ENCODE data around the gene PITHD1. TPM values are rescaled to one million over a fixed set of nuclear protein-coding genes. Genes with fewer than 3 reads are reported as not detected.
A peak's percentile ranks its signal among the peaks of the same experiment; 100 is the strongest.

Gene PITHD1
- total RNA-seq, 1 donor from 2014 or later = 37.6 TPM

DNA sequence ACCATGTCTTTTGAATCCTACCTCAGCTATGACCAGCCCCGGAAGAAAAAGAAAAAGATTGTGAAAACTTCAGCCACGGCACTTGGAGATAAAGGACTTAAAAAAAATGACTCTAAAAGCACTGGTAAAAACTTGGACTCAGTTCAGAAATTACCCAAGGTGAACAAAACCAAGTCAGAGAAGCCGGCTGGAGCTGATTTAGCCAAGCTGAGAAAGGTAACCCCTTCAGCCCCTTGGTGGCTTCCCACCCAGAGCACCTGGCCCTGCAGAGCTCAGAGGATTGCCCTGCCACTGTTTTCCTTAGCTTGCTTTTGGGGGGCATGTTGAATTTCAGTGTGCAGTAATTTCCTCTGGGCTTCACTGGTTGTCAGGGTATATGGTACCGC lies 26.4 kb upstream of the PITHD1 start:
- no peaks in the 10 kb centered on the region for H3K27me3 ChIP-seq (ENCODE audit: control insufficient read depth, insufficient read depth, low read length)
- DNase-seq (ENCODE audit: low read depth) = no peak
- TF ChIP-seq, protein P1, sequence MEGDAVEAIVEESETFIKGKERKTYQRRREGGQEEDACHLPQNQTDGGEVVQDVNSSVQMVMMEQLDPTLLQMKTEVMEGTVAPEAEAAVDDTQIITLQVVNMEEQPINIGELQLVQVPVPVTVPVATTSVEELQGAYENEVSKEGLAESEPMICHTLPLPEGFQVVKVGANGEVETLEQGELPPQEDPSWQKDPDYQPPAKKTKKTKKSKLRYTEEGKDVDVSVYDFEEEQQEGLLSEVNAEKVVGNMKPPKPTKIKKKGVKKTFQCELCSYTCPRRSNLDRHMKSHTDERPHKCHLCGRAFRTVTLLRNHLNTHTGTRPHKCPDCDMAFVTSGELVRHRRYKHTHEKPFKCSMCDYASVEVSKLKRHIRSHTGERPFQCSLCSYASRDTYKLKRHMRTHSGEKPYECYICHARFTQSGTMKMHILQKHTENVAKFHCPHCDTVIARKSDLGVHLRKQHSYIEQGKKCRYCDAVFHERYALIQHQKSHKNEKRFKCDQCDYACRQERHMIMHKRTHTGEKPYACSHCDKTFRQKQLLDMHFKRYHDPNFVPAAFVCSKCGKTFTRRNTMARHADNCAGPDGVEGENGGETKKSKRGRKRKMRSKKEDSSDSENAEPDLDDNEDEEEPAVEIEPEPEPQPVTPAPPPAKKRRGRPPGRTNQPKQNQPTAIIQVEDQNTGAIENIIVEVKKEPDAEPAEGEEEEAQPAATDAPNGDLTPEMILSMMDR (IDR thresholded peaks at IDR 0.05; ENCODE audit: insufficient read depth, low read length, poor library complexity, severe bottlenecking) = no peak
- no peak overlapping the region for H3K4me3 ChIP-seq (ENCODE audit: low read depth, low read length)
- peaks cover 1% of the 10 kb centered on the region for H3K36me3 ChIP-seq (ENCODE audit: control insufficient read depth, insufficient read depth, low read length)

DNA sequence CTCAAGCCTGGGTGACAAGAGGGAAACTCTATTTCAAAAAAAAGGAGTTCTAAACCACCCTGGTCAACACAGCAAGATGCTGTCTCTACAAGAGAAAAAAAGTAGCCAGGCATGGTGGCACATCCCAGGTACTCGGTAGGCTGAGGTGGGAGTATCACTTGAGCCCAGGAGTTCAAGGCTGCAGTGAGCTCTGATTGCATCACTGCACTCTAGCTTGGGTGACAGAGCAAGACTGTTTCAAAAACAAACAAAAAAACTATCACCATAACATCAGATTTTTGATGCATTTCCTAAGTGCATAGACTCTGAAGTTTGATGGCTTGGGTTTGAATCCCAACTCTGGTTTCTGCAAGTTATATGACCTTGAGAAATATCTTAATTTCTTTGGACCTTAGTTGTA lies 25.3 kb upstream of the PITHD1 start:
- Histone ChIP-seq H3K4me3 (ENCODE audit: low read depth, low read length) (no peak overlapping the region), H3K36me3 (ENCODE audit: control insufficient read depth, insufficient read depth, low read length) (peaks cover 3% of the 10 kb centered on the region), H3K27me3 (ENCODE audit: control insufficient read depth, insufficient read depth, low read length) (no peaks in the 10 kb centered on the region)
- no peak for DNase-seq (ENCODE audit: low read depth)
- TF ChIP-seq, protein P1 (IDR thresholded peaks at IDR 0.05; ENCODE audit: insufficient read depth, low read length, poor library complexity, severe bottlenecking) = no peak

DNA sequence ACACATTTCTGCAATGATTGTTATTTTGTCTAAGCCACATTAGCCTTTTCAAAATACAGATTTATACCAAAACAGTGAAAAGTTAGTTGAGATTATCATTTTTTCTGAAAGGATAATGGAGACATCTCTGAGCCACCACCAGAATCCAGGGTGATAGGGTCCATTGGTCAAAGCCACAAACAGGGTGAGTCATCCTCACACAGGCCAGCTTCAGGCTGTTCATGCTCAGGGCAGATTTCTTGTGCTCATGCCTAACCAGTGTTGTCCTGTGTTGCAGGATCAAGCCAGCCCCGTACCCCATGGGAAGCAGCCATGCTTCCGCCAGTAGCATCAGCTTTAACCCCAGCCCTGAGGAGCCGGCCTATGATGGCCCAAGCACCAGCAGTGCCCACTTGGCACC lies 21.5 kb upstream of the PITHD1 start:
- peak; percentile 61 for DNase-seq (ENCODE audit: low read depth)
- Histone ChIP-seq H3K27me3 (ENCODE audit: control insufficient read depth, insufficient read depth, low read length) (no peaks in the 10 kb centered on the region), H3K4me3 (ENCODE audit: low read depth, low read length) (no peak overlapping the region), H3K36me3 (ENCODE audit: control insufficient read depth, insufficient read depth, low read length) (peaks cover 3% of the 10 kb centered on the region)
- TF ChIP-seq, protein P1 (IDR thresholded peaks at IDR 0.05; ENCODE audit: insufficient read depth, low read length, poor library complexity, severe bottlenecking) = no peak

DNA sequence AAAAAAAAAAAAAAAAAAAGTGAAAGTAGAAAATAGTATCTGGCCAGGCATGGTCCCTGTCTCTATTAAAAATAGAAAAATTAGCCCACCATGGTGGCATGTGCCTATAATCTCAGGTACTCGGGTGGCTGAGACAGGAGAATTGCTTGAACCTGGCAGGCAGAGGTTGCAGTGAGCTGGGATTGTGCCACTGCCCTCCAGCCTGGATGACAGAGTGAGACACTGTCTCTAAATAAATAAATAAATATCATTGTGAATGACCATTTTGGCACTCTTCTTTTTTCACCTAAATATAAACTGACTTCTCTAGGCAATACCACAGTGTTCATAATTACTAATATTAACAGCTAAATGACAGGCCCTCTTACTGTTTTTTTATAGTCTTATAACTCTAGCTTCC lies 20.4 kb upstream of the PITHD1 start:
- no peak for DNase-seq (ENCODE audit: low read depth)
- TF ChIP-seq, protein P1 (IDR thresholded peaks at IDR 0.05; ENCODE audit: insufficient read depth, low read length, poor library complexity, severe bottlenecking) = no peak
- Histone ChIP-seq H3K36me3 (ENCODE audit: control insufficient read depth, insufficient read depth, low read length) (peaks cover 3% of the 10 kb centered on the region), H3K4me3 (ENCODE audit: low read depth, low read length) (no peak overlapping the region), H3K27me3 (ENCODE audit: control insufficient read depth, insufficient read depth, low read length) (no peaks in the 10 kb centered on the region)

DNA sequence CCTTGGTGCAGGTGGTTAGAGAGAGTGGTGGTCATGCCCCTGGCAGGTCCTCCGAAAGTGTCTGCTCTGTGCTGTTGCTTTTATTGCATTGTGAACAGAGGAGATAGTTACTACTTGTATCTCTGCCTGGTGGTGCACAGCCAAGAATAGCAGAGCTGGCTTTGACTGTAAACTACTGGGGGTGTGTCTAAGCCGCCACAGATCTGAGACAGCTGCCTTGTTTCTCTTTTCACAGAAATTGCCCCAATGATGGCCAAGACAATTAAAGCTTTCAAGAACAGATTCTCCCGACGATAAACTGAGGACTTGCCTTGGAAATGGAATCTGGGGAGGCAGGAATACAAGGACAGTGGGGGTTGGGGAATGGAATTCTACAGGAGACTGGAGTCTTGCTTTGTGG lies 18.9 kb upstream of the PITHD1 start:
- Histone ChIP-seq H3K4me3 (ENCODE audit: low read depth, low read length) (no peak overlapping the region), H3K27me3 (ENCODE audit: control insufficient read depth, insufficient read depth, low read length) (no peaks in the 10 kb centered on the region), H3K36me3 (ENCODE audit: control insufficient read depth, insufficient read depth, low read length) (peaks cover 3% of the 10 kb centered on the region)
- TF ChIP-seq, protein P1 (IDR thresholded peaks at IDR 0.05; ENCODE audit: insufficient read depth, low read length, poor library complexity, severe bottlenecking) = no peak
- DNase-seq (ENCODE audit: low read depth) = no peak

DNA sequence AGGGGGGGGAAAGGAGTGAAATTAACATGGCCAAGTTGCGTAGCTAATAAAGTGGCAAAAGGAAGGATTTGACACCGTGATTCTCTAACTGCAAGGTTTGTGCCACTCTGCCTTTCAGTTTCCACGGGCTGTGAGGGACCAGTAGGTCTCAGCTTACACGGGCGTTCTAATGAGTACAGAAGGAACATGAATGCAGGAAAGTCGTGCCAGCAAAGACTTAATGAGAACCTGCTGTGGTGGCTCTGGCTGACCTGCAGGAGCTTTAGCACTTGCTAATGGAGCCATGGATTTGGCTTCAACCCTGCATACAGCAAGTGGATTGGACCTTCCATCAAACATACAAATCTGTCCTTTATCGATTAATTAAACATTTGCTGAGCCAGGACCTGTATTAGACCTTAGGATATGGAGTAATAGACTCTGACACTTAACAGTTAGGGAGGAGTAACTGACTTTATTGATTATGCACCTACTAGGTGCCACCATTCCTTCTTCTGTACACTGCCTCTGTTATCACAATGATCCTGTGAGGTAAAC lies 15.1 kb upstream of the PITHD1 start:
- Histone ChIP-seq H3K4me3 (ENCODE audit: low read depth, low read length) (no peak overlapping the region), H3K36me3 (ENCODE audit: control insufficient read depth, insufficient read depth, low read length) (no peaks in the 10 kb centered on the region), H3K27me3 (ENCODE audit: control insufficient read depth, insufficient read depth, low read length) (no peaks in the 10 kb centered on the region)
- no peak for DNase-seq (ENCODE audit: low read depth)
- TF ChIP-seq, protein P1 (IDR thresholded peaks at IDR 0.05; ENCODE audit: insufficient read depth, low read length, poor library complexity, severe bottlenecking) = no peak
